Activated CD8-positive, alpha-beta T cell treated with anti-CD3 and anti-CD28 coated beads, Interleukin-2, amount 10 ng/mL, durations not matched to agents 7 days and 5 days (primary cell): Measurements from ENCODE around the gene EOLA2. TPM values are rescaled to one million over a fixed set of nuclear protein-coding genes. Genes with fewer than 3 reads are reported as not detected.
"Not testable (repeated sequence)": the region's sequence is repeated elsewhere in the genome, so short reads cannot be mapped to it uniquely, and the experiment has no call there.

Source experiments
- ATAC-seq: fragments of 150-1000 bp; cut with Tn5 transposase; one replicate; pipeline ENCODE4 v1.10.0; 2021; ENCODE audit warnings: moderate library complexity
- CTCF ChIA-PET: fragments of 350-600 bp; sonication (Branson Sonifier 250); formaldehyde crosslinking; loops from one replicate; lab custom pipeline; 2021; ENCODE audit warnings: antibody characterized with exemption; lab: Charles Lee
- POLR2A ChIA-PET: fragments of 350-600 bp; sonication (Branson Sonifier 250); formaldehyde crosslinking; loops from one replicate; lab custom pipeline; 2021; ENCODE audit warnings: antibody characterized with exemption; lab: Charles Lee
- DNase-seq: peaks from one replicate; pipeline ENCODE4 v3.0.0-alpha.2; 2020
- H3K27ac Mint-ChIP-seq: one replicate; pipeline ENCODE4 v1.8.0; 2021; ENCODE audit warnings: mild to moderate bottlenecking, mixed read lengths
- H3K27me3 Mint-ChIP-seq: one replicate; pipeline ENCODE4 v1.8.0; 2021; ENCODE audit warnings: low read depth, mixed read lengths
- H3K36me3 Mint-ChIP-seq: one replicate; pipeline ENCODE4 v1.8.0; 2021; ENCODE audit warnings: low read depth, mixed read lengths
- H3K4me1 Mint-ChIP-seq: one replicate; pipeline ENCODE4 v1.8.0; 2021; ENCODE audit warnings: low read depth, mixed read lengths
- H3K4me3 Mint-ChIP-seq: one replicate; pipeline ENCODE4 v1.8.0; 2021; ENCODE audit warnings: mild to moderate bottlenecking, mixed read lengths
- H3K9me3 Mint-ChIP-seq: one replicate; pipeline ENCODE4 v1.8.0; 2022; ENCODE audit warnings: mixed read lengths; ENCODE audit not compliant: insufficient read depth
- total RNA-seq, 2 experiments: library from RNA; stranded (reverse); gene quantifications; one replicate each; pipeline ENCODE4 v1.2.3, GENCODE V29; 2021

The EOLA2 gene
- total RNA-seq, 2 experiments from 2014 or later = 22.0 to 23.1 TPM

DNA sequence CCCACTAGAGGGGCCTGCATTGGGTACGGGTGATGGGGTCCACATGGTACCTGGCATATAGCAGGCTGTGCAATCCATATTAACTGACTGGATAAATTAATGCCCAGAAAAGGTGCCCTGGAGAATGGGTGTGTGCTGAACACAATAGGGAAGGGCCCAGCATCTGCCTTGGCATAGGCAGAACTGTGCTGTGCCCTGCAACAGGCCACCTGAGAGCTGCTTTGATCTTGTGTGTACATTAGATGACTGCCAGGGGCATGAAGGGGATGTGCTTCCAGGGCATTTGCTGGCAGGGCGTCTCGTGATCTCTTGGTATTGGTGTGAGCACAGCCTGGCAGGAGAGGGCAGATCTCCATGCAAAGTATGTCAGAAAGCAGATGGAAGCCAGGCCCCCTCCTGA, 8.6 kb upstream of the EOLA2 start:
- H3K4me3 Mint-ChIP-seq, H3K4me1 Mint-ChIP-seq, H3K27me3 Mint-ChIP-seq, DNase-seq, H3K27ac Mint-ChIP-seq, CTCF ChIA-PET, ATAC-seq, POLR2A ChIA-PET, H3K9me3 Mint-ChIP-seq, H3K36me3 Mint-ChIP-seq: not testable (repeated sequence)

DNA sequence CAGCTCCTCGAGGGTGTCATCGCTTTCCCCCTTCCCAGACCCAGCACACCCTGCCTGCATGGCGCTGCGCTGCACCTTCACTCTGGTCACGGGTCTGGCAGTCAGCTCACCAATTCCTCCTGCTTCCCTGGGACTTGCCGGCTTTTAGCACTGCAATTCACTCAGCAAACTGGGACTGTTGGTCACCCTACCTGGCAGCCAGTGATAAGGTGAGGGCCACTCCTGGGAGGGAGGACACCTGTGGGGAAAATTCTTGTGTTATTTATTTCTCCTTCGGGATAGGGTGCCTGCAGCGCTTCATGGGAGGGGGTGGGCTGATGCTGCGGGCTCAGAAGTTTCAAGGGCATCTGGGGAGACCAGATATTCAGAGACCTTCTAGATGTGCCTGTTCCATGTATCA, 7.5 kb upstream of the EOLA2 start:
- POLR2A ChIA-PET, H3K4me3 Mint-ChIP-seq, H3K4me1 Mint-ChIP-seq, DNase-seq, H3K27ac Mint-ChIP-seq, CTCF ChIA-PET, ATAC-seq, H3K36me3 Mint-ChIP-seq, H3K9me3 Mint-ChIP-seq, H3K27me3 Mint-ChIP-seq: not testable (repeated sequence)

DNA sequence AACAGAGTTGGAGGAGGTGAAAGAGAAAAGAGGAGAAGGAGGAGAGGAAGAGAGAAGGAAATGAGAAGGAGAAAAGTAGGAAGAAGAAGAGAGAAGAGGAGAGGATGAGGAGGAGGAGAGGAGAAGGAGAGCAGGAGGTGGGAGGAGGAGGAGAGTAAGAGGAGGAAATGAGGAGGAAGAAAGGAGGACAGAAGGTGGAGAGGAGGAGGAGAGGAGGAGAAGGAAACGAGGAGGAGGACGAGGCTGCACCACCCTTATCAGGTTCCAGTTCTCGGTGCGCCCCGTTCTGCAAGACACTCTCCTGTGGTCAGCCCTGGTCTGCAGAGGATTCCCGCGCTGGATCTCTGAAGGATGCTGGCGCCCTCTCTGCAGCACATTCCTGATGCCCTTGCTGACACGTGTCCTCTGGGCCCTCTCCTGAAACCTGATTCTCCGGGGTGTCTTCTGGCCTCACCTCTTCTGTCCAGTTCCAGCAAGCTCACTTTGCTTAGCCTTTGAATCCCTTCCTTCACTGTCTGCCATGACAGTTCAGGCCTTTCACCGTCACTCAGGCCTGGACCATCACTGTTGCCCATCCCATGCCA, 6.9 kb upstream of the EOLA2 start:
- H3K36me3 Mint-ChIP-seq, ATAC-seq, DNase-seq, H3K4me3 Mint-ChIP-seq, H3K27me3 Mint-ChIP-seq, H3K27ac Mint-ChIP-seq, POLR2A ChIA-PET, H3K9me3 Mint-ChIP-seq, H3K4me1 Mint-ChIP-seq, CTCF ChIA-PET: not testable (repeated sequence)

DNA sequence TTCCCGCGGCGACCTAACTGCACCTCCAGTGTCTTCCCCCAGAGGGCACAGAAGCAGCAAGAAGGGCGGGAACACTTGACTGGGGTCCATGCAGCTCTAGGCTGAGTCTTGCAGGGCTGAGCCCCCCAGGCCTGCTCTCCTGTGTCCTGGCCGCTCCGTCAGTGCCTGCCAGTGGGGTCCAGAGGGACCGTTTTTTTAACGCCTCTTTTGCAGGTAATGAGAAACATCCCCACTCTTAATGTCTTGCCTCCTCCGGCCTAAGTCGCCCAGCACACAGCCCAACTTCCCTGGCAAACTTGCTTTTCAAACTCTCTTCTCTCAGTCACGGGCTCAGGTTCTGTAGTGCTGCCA, 2.4 kb upstream of the EOLA2 start:
- not testable (repeated sequence) for H3K9me3 Mint-ChIP-seq, H3K27me3 Mint-ChIP-seq, H3K36me3 Mint-ChIP-seq, DNase-seq, ATAC-seq
- peak overlapping the region; percentile 97 for H3K27ac Mint-ChIP-seq
- H3K4me1 Mint-ChIP-seq = peaks cover 11% of the 10 kb centered on the region
- H3K4me3 Mint-ChIP-seq = peak overlapping the region; percentile 84
- POLR2A ChIA-PET = interaction anchor here (0.8 kb wide), 1 partner anchor 755 kb away, joined by 4 read pairs; no protein-coding TSS in a partner anchor
- CTCF ChIA-PET = interaction anchor here (0.6 to 1.3 kb wide), 9 partner anchors 9 to 858 kb away, joined by 3 to 5 read pairs (median 4); no protein-coding TSS in a partner anchor

DNA sequence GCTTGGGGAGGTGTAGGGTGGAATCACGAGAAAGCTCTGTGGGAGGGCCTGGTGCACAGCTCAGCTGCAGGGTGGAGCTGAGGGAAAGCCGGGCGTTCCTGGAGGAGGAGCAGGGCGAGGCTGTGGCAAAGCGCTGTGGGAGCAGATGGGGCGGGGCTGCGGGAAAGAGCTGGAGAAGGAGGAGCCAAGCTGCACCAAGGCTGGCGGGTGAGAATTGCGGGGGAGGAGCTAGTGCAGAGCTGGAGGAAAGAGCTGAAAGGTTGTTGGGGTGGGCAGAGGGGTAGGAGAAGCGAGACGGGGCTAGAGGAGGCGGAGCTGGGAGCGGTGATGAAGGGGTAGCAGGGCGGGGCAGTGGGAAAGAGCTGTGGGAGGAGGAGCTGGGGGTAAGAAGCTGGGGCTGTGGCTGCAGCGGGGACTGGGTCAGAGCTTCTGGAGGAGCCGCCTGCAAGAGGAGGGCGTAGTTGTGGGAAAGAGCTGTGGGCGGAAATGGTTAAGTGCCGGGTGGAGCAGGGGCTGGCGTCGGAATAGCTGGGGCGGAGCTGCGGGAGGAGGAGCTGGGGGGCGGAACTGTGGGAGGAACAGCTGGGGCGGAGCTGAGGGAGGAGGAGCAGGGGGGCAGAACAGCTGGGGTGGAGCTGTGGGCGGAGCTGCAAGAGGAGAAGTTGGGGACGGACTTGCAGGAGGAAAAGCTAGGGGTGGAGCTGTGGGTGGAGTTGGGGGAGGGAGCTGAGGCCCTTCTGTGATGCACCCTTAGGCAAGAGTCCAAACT, 1.8 kb upstream of the EOLA2 start:
- peak overlapping the region; percentile 97 for H3K27ac Mint-ChIP-seq

DNA sequence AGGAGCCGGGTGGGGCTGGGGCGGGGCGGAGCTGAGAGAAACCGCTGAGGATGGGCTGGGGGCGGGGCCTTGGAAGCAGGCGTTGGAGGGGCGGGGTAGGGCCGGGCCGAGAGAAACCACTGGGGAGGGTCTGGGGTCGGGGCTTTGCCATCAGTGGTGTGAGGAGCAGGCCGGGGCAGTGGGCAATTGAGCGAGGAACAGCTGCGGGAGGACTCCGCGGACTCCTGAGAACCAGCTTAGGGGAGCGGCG, 1.3 kb upstream of the EOLA2 start:
- DNase-seq (no peak), ATAC-seq (peak; percentile 24)
- peaks cover 1% of the 10 kb centered on the region for H3K36me3 Mint-ChIP-seq
- H3K27ac Mint-ChIP-seq = peak overlapping the region; percentile 97
- no peaks in the 10 kb centered on the region for H3K27me3 Mint-ChIP-seq
- POLR2A ChIA-PET = interaction anchor here (0.8 to 2.5 kb wide), 3 partner anchors 23 to 399 kb away, joined by 3 to 14 read pairs (median 11); partner anchors contain the start of gene EOLA1
- peak overlapping the region; percentile 84 for H3K4me3 Mint-ChIP-seq
- H3K4me1 Mint-ChIP-seq = peaks cover 11% of the 10 kb centered on the region
- CTCF ChIA-PET = interaction anchor here (1.0 to 1.5 kb wide), 5 partner anchors 27 to 631 kb away, joined by 3 to 5 read pairs (median 4); no protein-coding TSS in a partner anchor
- no peaks in the 10 kb centered on the region for H3K9me3 Mint-ChIP-seq

More for the DNA sequence above, 1.8 kb upstream of the EOLA2 start:
- CTCF ChIA-PET = interaction anchor here (0.6 to 1.3 kb wide), 9 partner anchors 9 to 858 kb away, joined by 3 to 5 read pairs (median 4); no protein-coding TSS in a partner anchor
- POLR2A ChIA-PET = interaction anchor here (0.6 to 2.5 kb wide), 4 partner anchors 24 to 756 kb away, joined by 3 to 11 read pairs (median 4); partner anchors contain the start of genes EOLA1 and MTMR1
- ATAC-seq (peak; percentile 63), DNase-seq (peak; percentile 95)
- Mint-ChIP-seq H3K36me3 (no peaks in the 10 kb centered on the region), H3K4me3 (peak overlapping the region; percentile 84), H3K9me3 (no peaks in the 10 kb centered on the region), H3K27me3 (no peaks in the 10 kb centered on the region), H3K4me1 (peaks cover 11% of the 10 kb centered on the region)

DNA sequence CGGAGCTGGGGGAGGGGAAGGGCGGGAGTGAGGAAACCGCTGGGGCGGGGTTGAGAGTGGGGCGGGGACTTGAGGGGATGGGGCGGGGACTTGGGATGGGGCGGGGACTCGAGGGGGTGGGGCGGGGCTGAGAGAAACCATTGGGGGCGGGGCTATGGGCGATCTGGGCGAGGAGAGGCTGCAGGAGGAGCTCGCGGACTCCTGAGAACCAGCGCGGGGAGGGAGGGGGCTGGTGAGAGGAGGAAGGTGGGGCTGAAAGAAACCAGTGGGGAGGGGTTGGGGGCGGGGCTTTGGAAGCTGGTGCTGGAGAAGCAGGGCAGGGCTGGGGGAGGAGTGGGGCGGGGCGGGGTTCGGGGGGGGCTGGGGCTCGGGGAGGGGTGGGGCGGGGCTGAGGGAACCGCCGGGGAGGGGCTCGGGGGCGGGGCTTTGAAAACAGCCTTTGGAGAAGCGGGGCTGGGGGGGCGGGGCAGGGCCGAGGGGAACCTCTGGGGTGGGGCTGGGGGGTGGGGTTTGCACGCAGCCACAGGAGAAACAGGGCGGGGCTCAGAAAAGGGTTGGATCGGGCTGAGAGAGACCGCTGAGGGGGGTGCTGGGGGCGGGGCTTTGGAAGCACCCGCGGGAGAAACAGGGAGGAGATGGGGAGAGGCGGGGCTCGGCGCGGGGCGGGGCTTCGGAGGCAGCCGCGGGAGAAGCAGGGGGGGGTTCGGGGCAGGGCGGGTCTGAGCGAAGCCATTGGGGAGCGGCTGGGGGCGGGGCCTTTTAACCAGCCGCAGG, 777 bp upstream of the EOLA2 start:
- ATAC-seq (peak; percentile 12), DNase-seq (peak; percentile 94)
- Mint-ChIP-seq H3K4me3 (peak overlapping the region; percentile 31), H3K27me3 (no peaks in the 10 kb centered on the region), H3K9me3 (no peaks in the 10 kb centered on the region), H3K27ac (peak overlapping the region; percentile 97), H3K4me1 (peaks cover 11% of the 10 kb centered on the region), H3K36me3 (peaks cover 4% of the 10 kb centered on the region)
- ChIA-PET POLR2A (interaction anchor here (1.0 to 2.5 kb wide), 3 partner anchors 23 to 423 kb away, joined by 3 to 14 read pairs (median 11); partner anchors contain the start of gene EOLA1), CTCF (interaction anchor here (1.2 to 1.5 kb wide), 4 partner anchors 23 to 633 kb away, joined by 3 to 7 read pairs (median 4); no protein-coding TSS in a partner anchor)

DNA sequence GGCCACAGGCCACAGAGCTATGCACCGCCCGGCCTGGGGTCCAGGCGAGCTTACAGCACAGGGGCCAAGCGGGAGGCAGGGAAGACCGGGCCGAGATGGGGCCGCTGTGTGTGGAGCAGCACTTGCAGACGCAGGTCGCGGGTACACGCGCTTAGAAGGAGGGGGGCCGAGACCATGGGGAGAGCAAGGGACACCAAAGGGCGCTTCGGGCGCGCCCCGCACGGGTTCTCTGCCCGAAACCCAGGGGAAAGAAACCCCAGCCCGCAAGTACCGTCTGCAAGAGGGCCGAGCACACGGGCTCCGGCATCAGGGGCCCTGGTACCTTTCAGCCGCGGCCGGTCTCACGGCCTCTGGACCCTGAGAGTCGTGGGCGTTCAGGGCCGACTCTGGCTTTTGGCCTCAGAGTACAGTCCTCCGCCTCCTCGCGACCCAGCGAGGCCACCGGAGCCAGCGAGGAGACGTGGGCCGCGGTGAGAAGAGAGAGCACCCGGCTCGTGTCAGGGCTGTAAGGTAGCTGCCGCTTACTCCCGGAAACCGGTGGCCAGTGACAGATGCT, 342 bp downstream of the EOLA2 start:
- Mint-ChIP-seq H3K27ac (peak overlapping the region; percentile 99), H3K9me3 (no peaks in the 10 kb centered on the region), H3K4me1 (peaks cover 11% of the 10 kb centered on the region), H3K4me3 (peak overlapping the region; percentile 82), H3K27me3 (no peaks in the 10 kb centered on the region), H3K36me3 (peaks cover 4% of the 10 kb centered on the region)
- ChIA-PET POLR2A (interaction anchor here (0.7 to 2.5 kb wide), 4 partner anchors 22 to 541 kb away, joined by 3 to 14 read pairs (median 7); partner anchors contain the start of gene EOLA1), CTCF (interaction anchor here (1.2 to 1.5 kb wide), 4 partner anchors 21 to 634 kb away, joined by 3 to 7 read pairs (median 4); no protein-coding TSS in a partner anchor)
- peak; percentile 35 for DNase-seq
- no peak for ATAC-seq

DNA sequence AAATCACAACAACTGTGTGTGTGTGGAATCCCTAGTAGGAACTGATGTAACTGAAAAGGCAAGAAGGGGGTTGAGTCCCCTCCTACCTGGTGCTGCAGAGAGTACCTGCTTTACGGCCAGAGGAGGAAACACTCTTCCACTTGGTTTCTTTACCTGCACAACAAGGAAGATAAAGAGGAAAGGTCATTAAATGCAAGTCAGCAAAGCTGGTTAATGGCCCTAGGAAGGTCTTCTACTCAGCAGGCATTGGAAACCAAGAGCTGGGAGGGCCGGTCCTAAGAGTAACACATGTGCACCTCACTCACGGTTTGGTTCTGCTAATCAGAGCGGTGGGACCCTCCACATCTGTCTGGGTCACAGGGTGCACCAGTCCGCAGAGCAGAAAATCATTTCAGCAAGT, 963 bp downstream of the EOLA2 start:
- DNase-seq, ATAC-seq, CTCF ChIA-PET, H3K27me3 Mint-ChIP-seq, H3K36me3 Mint-ChIP-seq, H3K9me3 Mint-ChIP-seq: not testable (repeated sequence)
- Mint-ChIP-seq H3K4me1 (peaks cover 11% of the 10 kb centered on the region), H3K4me3 (peak overlapping the region; percentile 82), H3K27ac (peak overlapping the region; percentile 99)
- POLR2A ChIA-PET = interaction anchor here (2.5 kb wide), 1 partner anchor 21 kb away, joined by 14 read pairs; no protein-coding TSS in a partner anchor

DNA sequence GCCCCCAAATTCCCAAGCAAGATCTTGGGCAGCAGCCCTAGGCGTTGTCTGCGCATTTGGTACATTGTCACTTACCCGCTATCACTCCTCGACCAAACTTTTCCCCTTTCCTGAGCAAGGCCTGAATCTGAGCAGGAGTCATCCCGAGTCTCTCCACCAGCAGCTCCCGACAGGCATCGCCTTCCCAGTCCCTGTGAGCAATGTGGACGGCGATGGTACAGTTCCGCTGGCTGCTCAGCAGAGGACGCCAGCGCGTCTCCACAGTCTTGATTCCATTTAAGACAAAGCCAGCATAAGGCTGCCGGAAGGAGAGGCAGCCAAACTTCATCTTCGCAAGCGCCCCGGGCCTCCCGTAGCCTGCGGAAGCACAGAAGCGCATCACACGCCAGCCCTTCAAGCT, 4.7 kb downstream of the EOLA2 start:
- DNase-seq, H3K36me3 Mint-ChIP-seq, H3K4me1 Mint-ChIP-seq, CTCF ChIA-PET, H3K9me3 Mint-ChIP-seq, POLR2A ChIA-PET, H3K4me3 Mint-ChIP-seq, H3K27me3 Mint-ChIP-seq, H3K27ac Mint-ChIP-seq, ATAC-seq: not testable (repeated sequence)

DNA sequence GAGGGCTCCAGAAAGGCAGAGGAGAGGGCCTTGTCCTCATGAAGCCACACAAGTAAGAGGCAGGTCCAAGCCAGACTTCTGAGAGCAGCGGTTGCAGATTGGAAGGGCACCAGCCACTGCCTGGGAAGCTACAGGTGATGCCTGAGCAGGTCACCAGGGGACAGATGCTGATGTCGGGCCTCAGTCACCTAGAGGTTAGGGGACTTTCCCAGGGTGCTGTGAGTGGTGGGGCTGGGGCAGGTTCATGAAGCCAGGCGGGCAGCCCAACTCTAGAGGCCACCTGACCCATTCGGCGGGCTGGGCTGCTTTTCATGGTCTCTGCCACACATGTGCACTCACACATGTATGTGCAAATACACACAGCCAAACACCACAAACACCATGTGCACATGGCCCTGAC, 5.3 kb downstream of the EOLA2 start:
- H3K27ac Mint-ChIP-seq, ATAC-seq, H3K36me3 Mint-ChIP-seq, H3K9me3 Mint-ChIP-seq, H3K27me3 Mint-ChIP-seq, POLR2A ChIA-PET, H3K4me3 Mint-ChIP-seq, CTCF ChIA-PET, DNase-seq, H3K4me1 Mint-ChIP-seq: not testable (repeated sequence)
